Osteoblast (primary cell): ENCODE data around the gene TTLL1. TPM values are rescaled to one million over a fixed set of nuclear protein-coding genes. Genes with fewer than 3 reads are reported as not detected.
"Not testable (repeated sequence)": the region's sequence is repeated elsewhere in the genome, so short reads cannot be mapped to it uniquely, and the experiment has no call there.

Experiments
- DNase-seq: peaks from one replicate; pipeline ENCODE4 v3.0.0; 2011; ENCODE audit warnings: low spot score, mixed read lengths; ENCODE audit not compliant: insufficient read length; ENCODE audit errors: missing footprints
- H2AFZ ChIP-seq: 2 replicates; pipeline ENCODE4 v1.6.0; 2011; ENCODE audit warnings: mild to moderate bottlenecking, low read length
- H3K27ac ChIP-seq: 2 replicates; pipeline ENCODE4 v1.5.1; 2011; ENCODE audit warnings: mild to moderate bottlenecking, low read depth, low read length, moderate library complexity
- H3K27me3 ChIP-seq: 2 replicates; pipeline ENCODE4 v1.6.0; 2012; ENCODE audit warnings: mild to moderate bottlenecking, control low read depth, inconsistent platforms, low read length, moderate library complexity; ENCODE audit not compliant: insufficient read depth
- H3K36me3 ChIP-seq: 2 replicates; pipeline ENCODE4 v1.5.1; 2011; ENCODE audit warnings: mild to moderate bottlenecking, low read length, control low read depth, moderate library complexity; ENCODE audit not compliant: insufficient read depth
- H3K4me1 ChIP-seq: 2 replicates; pipeline ENCODE4 v1.5.1; 2011; ENCODE audit warnings: mild to moderate bottlenecking, low read length, control low read depth, moderate library complexity; ENCODE audit not compliant: insufficient read depth
- H3K4me2 ChIP-seq: 2 replicates; pipeline ENCODE4 v1.6.0; 2011; ENCODE audit warnings: mild to moderate bottlenecking, low read length; ENCODE audit not compliant: insufficient read depth
- H3K4me3 ChIP-seq: fragments of 200-600 bp; sonication (generic); 3 replicates; pipeline ENCODE4 v1.5.1; 2012; ENCODE audit warnings: mild to moderate bottlenecking, low read length, inconsistent platforms; ENCODE audit not compliant: insufficient read depth
- H3K79me2 ChIP-seq: 2 replicates; pipeline ENCODE4 v1.6.0; 2012; ENCODE audit warnings: mild to moderate bottlenecking, low read length, control low read depth, inconsistent platforms; ENCODE audit not compliant: insufficient read depth
- H3K9me3 ChIP-seq: 2 replicates; pipeline ENCODE4 v1.5.1; 2011; ENCODE audit warnings: low read depth, low read length, control low read depth
- H4K20me1 ChIP-seq: 2 replicates; pipeline ENCODE4 v1.6.0; 2012; ENCODE audit warnings: mild to moderate bottlenecking, low read length, control low read depth; ENCODE audit not compliant: insufficient read depth
- CTCF ChIP-seq: IDR thresholded peaks from 2 replicates; pipeline ENCODE4 v1.5.1; 2011; ENCODE audit warnings: mild to moderate bottlenecking, low read depth, low read length, moderate library complexity; ENCODE audit errors: extremely low read depth
- total RNA-seq: library from RNA; depleted of rRNA; stranded (reverse); fragments of >200 nt; gene quantifications from 2 replicates; pipeline ENCODE4 v1.2.3, GENCODE V29; 2012

Gene TTLL1
- total RNA-seq, 1 donor: 15.9 TPM

- no peak overlapping the region for H3K27ac ChIP-seq
- peak overlapping the region; percentile 46 for H3K4me3 ChIP-seq
- peak overlapping the region; percentile 77 for H3K4me2 ChIP-seq
- no peak for TF ChIP-seq CTCF
- H3K4me1 ChIP-seq: peaks cover 4% of the 10 kb centered on the region
- no peaks in the 10 kb centered on the region for H4K20me1 ChIP-seq
- no peaks in the 10 kb centered on the region for H3K9me3 ChIP-seq
- H3K27me3 ChIP-seq: peaks cover 55% of the 10 kb centered on the region
- peak; percentile 73 for DNase-seq
- no peaks in the 10 kb centered on the region for H3K79me2 ChIP-seq
- H3K36me3 ChIP-seq: no peaks in the 10 kb centered on the region
- H2AFZ ChIP-seq: peak overlapping the region; percentile 56
Observed at GRCh38 chr22:43109921-43110443, 20.8 kb upstream of the TTLL1 start.

DNA sequence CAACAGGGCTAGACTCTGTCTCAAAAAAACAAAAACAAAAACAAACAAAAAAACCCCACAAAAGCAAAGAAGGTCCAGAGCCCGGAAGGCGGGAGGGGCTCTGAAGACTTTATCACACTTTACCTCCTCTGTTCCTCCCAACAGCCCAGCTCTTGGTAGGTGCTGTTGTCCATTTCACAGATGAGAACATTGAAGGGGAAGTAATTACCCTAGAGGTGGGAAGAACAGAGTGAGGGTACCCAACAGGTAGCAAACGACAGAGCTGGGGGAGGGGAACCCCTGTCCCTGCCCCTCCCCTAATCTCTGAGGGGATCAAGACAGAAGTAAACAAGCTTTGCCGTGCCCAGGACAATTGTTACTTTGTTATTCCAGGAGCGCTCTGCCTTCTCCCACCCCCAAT lies 20.3 kb upstream of the TTLL1 start:
- DNase-seq: peak; percentile 67
- Histone ChIP-seq H3K4me2 (no peak overlapping the region), H3K36me3 (no peaks in the 10 kb centered on the region), H3K27ac (no peak overlapping the region), H4K20me1 (no peaks in the 10 kb centered on the region), H3K4me1 (peaks cover 4% of the 10 kb centered on the region), H3K4me3 (no peak overlapping the region), H3K27me3 (peaks cover 50% of the 10 kb centered on the region), H3K9me3 (no peaks in the 10 kb centered on the region), H3K79me2 (no peaks in the 10 kb centered on the region), H2AFZ (no peak overlapping the region)
- no peak for TF ChIP-seq CTCF

DNA sequence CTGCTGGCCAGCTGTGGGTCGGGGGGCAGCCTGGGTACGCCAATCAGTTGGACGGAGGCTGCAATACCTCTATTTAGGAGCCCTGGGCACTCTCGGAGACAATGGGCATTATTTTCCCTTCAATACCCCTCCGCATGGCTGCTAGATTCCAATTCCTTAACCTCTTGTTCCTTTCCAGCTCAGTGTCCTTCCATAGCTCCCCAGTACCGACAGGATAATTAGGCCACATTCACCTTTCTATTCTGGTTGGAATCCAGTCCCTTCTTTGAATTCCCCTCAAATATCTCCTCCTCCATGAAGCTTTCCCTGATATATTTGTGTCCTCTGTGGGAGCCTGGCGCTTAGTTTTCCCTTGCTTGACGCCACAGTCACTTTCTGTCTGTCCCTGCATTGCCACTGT lies 17.1 kb upstream of the TTLL1 start:
- Histone ChIP-seq H3K36me3 (no peaks in the 10 kb centered on the region), H3K4me2 (no peak overlapping the region), H3K9me3 (no peaks in the 10 kb centered on the region), H3K4me3 (no peak overlapping the region), H2AFZ (no peak overlapping the region), H4K20me1 (no peaks in the 10 kb centered on the region), H3K27ac (no peak overlapping the region), H3K79me2 (no peaks in the 10 kb centered on the region), H3K4me1 (peaks cover 4% of the 10 kb centered on the region), H3K27me3 (peaks cover 36% of the 10 kb centered on the region)
- TF ChIP-seq CTCF: no peak
- peak; percentile 73 for DNase-seq

DNA sequence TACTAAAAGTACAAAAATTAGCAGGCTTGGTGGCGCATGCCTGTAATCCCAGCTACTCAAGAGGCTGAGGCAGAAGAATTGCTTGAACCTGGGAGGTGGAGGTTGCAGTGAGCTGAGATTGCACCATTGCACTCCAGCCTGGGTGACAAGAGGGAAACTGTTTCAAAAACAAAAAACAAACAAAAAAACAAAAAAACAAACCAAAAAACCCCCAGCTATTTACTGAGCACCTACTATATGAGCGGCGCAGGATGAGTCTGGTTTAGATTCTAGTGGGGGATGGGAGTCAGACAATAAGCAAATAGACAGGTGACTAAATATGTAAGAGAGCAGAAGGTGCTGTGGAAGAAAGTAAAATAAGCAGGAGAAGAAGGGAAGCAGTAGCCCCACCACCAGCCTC lies 15.8 kb upstream of the TTLL1 start:
- not testable (repeated sequence) for H3K36me3 ChIP-seq, H3K9me3 ChIP-seq, H3K4me1 ChIP-seq, H2AFZ ChIP-seq, H3K4me2 ChIP-seq, H3K27ac ChIP-seq, H4K20me1 ChIP-seq, H3K4me3 ChIP-seq, H3K79me2 ChIP-seq
- peaks cover 23% of the 10 kb centered on the region for H3K27me3 ChIP-seq
- peak; percentile 3 for DNase-seq

GRCh38 chr22:43104056-43104625 lies 14.9 kb upstream of the TTLL1 start:
- peaks cover 15% of the 10 kb centered on the region for H3K27me3 ChIP-seq
- DNase-seq: peak; percentile 10
- H3K4me3 ChIP-seq, H3K9me3 ChIP-seq, H4K20me1 ChIP-seq, H3K4me2 ChIP-seq, H2AFZ ChIP-seq, H3K36me3 ChIP-seq, H3K27ac ChIP-seq, H3K4me1 ChIP-seq, H3K79me2 ChIP-seq: not testable (repeated sequence)
